ENCODE results near the gene GNAI1. TPM values are rescaled to one million over a fixed set of nuclear protein-coding genes. Genes with fewer than 3 reads are reported as not detected.

Gene GNAI1
- total and polyA plus RNA-seq, 2 donors (not counting 1 experiment from before 2014, with no cell fraction given) = not detected

DNA sequence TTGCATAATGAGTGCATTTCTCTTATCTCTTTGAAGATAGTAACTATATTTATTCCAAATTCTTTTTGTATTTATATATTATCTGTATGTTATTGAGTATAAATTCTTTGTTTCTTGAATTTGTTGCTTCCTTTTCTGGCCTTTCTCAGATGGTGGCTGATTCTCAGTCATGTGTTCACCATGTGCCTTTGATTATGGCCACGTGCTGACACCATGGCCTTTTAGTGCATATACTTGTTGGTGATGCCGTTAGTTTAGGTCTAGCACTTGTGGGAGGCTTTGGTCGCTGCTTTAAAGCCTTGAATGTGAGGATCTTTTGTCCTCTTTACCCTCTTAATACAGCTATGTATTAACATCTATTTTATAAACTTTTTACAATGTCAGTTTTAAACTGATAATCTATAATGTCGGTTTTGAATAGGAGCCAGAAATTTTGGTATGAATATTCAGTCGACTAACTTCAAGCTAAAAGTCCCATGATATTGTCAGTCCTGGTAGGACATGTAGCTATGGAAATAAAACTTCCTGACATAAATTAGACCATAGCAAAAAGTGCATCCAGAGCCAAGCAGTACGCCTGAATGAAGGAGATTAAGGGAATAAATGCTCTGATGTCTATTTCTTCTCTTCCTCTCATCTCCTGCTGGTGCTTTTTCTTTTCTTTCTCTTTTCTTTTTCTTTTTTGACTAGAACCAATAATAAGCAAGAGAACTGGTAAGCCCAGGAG, 130.3 kb downstream of the GNAI1 start:
- no peak for DNase-seq
- no peaks in the 10 kb centered on the region for H3K27me3 Mint-ChIP-seq
- H3K4me1 Mint-ChIP-seq = no peaks in the 10 kb centered on the region
- no peaks in the 10 kb centered on the region for H3K9me3 Mint-ChIP-seq (ENCODE audit: insufficient read depth)
- no peaks in the 10 kb centered on the region for H3K4me1 ChIP-seq (ENCODE audit: control insufficient read depth in 2 of 2, insufficient read depth in 2 of 2, low read length in 2 of 2)
- TF ChIP-seq, protein P1, sequence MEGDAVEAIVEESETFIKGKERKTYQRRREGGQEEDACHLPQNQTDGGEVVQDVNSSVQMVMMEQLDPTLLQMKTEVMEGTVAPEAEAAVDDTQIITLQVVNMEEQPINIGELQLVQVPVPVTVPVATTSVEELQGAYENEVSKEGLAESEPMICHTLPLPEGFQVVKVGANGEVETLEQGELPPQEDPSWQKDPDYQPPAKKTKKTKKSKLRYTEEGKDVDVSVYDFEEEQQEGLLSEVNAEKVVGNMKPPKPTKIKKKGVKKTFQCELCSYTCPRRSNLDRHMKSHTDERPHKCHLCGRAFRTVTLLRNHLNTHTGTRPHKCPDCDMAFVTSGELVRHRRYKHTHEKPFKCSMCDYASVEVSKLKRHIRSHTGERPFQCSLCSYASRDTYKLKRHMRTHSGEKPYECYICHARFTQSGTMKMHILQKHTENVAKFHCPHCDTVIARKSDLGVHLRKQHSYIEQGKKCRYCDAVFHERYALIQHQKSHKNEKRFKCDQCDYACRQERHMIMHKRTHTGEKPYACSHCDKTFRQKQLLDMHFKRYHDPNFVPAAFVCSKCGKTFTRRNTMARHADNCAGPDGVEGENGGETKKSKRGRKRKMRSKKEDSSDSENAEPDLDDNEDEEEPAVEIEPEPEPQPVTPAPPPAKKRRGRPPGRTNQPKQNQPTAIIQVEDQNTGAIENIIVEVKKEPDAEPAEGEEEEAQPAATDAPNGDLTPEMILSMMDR (IDR thresholded peaks at IDR 0.05) = no peak
- TF ChIP-seq EZH2 (IDR thresholded peaks at IDR 0.05; ENCODE audit: borderline replicate concordance, insufficient read depth, low read depth, low read length, poor library complexity, severe bottlenecking) = no peak
- ChIA-PET CTCF (no interaction called here), POLR2A (no interaction called here)
- no peak for ATAC-seq (ENCODE audit: low read depth)
- no peak overlapping the region for H3K9ac ChIP-seq (ENCODE audit: low read length)
- WGBS (ENCODE audit: insufficient coverage) = 80% methylated on average over 1 of the region's 6 CpGs
- no peaks in the 10 kb centered on the region for H3K9me3 ChIP-seq (ENCODE audit: control extremely low read depth in 1 of 3, control insufficient read depth in 2 of 3, insufficient read depth in 1 of 3, low read length in 2 of 3)
- intact Hi-C loops (cut with micrococcal nuclease) = no loop called here
- no peaks in the 10 kb centered on the region for H3K79me2 ChIP-seq (ENCODE audit: control insufficient read depth, insufficient read depth, low read length)
- no peak overlapping the region for H3K4me2 ChIP-seq (replicated peaks; ENCODE audit: low read depth, low read length, poor library complexity, severe bottlenecking)
- no peaks in the 10 kb centered on the region for H4K20me1 ChIP-seq (ENCODE audit: control insufficient read depth, insufficient read depth, low read length, poor library complexity, severe bottlenecking)
- H3K4me3 Mint-ChIP-seq = no peak overlapping the region
- no peak overlapping the region for H2AFZ ChIP-seq (ENCODE audit: insufficient read depth, low read depth, low read length, poor library complexity, severe bottlenecking)
- no peaks in the 10 kb centered on the region for H3K36me3 ChIP-seq (replicated peaks in 1 of 2; ENCODE audit: control extremely low read depth in 1 of 2, control insufficient read depth in 1 of 2, extremely low read depth in 1 of 2, insufficient read depth in 2 of 2, low read length in 1 of 2)
- H3K27me3 ChIP-seq (replicated peaks in 1 of 4; ENCODE audit: control extremely low read depth in 1 of 4, control insufficient read depth in 3 of 4, insufficient read depth in 4 of 4, low read length in 3 of 4) = no peaks in the 10 kb centered on the region
- H3K27ac ChIP-seq (ENCODE audit: low read length in 2 of 2) = no peak overlapping the region
- H3K4me3 ChIP-seq (ENCODE audit: control extremely low read depth in 1 of 5, extremely low read depth in 1 of 5, insufficient read depth in 1 of 5, low read depth in 2 of 5, low read length in 4 of 5) = no peak overlapping the region
- H3K27ac Mint-ChIP-seq = no peak overlapping the region

DNA sequence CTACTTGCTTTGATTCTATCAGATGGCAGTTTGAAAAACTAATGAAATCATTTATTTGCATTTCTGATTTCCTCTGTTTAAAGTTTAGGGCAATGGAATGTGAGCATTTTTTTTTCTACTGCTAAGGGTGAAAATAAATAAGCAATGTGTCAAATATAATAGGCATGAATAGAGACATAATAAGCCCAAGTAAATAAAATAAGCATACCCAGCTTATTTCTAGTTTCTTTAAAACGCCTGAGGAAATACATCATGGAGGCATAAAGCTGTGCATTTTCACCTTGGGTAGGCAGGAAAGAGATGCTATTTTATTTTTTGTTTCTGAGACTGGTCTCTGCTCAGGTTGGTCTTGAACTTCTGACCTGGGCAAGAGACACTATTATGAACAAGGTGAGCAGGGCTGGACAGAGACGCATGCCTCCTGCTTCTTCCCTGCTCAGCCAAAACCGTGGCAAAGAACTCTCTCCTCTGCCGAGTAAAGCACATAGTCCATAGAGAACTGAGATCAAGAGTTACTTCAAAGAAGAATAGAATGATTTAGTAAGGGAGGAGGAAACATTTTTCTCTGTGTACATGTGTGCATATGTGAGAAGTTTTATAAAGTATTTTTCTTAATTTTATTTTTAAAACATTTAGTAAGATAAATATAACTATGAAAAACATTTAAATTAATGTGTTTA, 138.1 kb downstream of the GNAI1 start:
- Mint-ChIP-seq H3K4me1 (no peaks in the 10 kb centered on the region), H3K27me3 (no peaks in the 10 kb centered on the region), H3K27ac (no peak overlapping the region), H3K9me3 (ENCODE audit: insufficient read depth) (no peaks in the 10 kb centered on the region), H3K4me3 (no peak overlapping the region)
- Histone ChIP-seq H3K9me3 (ENCODE audit: control extremely low read depth in 1 of 3, control insufficient read depth in 2 of 3, insufficient read depth in 1 of 3, low read length in 2 of 3) (peaks cover 0 to 3% (median 0%) of the 10 kb centered on the region in 3 donors), H3K79me2 (ENCODE audit: control insufficient read depth, insufficient read depth, low read length) (no peaks in the 10 kb centered on the region), H3K27ac (ENCODE audit: low read length in 2 of 2) (no peak overlapping the region), H2AFZ (ENCODE audit: insufficient read depth, low read depth, low read length, poor library complexity, severe bottlenecking) (no peak overlapping the region), H3K4me1 (ENCODE audit: control insufficient read depth in 2 of 2, insufficient read depth in 2 of 2, low read length in 2 of 2) (no peaks in the 10 kb centered on the region), H3K9ac (ENCODE audit: low read length) (no peak overlapping the region), H3K4me2 (replicated peaks; ENCODE audit: low read depth, low read length, poor library complexity, severe bottlenecking) (no peak overlapping the region), H3K4me3 (ENCODE audit: control extremely low read depth in 1 of 5, extremely low read depth in 1 of 5, insufficient read depth in 1 of 5, low read depth in 2 of 5, low read length in 4 of 5) (no peak overlapping the region), H3K36me3 (replicated peaks in 1 of 2; ENCODE audit: control extremely low read depth in 1 of 2, control insufficient read depth in 1 of 2, extremely low read depth in 1 of 2, insufficient read depth in 2 of 2, low read length in 1 of 2) (no peaks in the 10 kb centered on the region), H3K27me3 (replicated peaks in 1 of 4; ENCODE audit: control extremely low read depth in 1 of 4, control insufficient read depth in 3 of 4, insufficient read depth in 4 of 4, low read length in 3 of 4) (no peaks in the 10 kb centered on the region), H4K20me1 (ENCODE audit: control insufficient read depth, insufficient read depth, low read length, poor library complexity, severe bottlenecking) (no peaks in the 10 kb centered on the region)
- no peak for TF ChIP-seq EZH2 (IDR thresholded peaks at IDR 0.05; ENCODE audit: borderline replicate concordance, insufficient read depth, low read depth, low read length, poor library complexity, severe bottlenecking)
- TF ChIP-seq, protein P1 (IDR thresholded peaks at IDR 0.05) = no peak
- DNase-seq (no peak), ATAC-seq (ENCODE audit: low read depth) (no peak)
- intact Hi-C loops (cut with micrococcal nuclease) = no loop called here
- ChIA-PET POLR2A (no interaction called here), CTCF (no interaction called here)
- 76% methylated on average over 2 of the region's 4 CpGs for WGBS (ENCODE audit: insufficient coverage)

Measured in B cell (primary cell).